ENCODE data around the gene KIF1A.
"Not testable (repeated sequence)": the region's sequence is repeated elsewhere in the genome, so short reads cannot be mapped to it uniquely, and the experiment has no call there.

KIF1A gene

DNA sequence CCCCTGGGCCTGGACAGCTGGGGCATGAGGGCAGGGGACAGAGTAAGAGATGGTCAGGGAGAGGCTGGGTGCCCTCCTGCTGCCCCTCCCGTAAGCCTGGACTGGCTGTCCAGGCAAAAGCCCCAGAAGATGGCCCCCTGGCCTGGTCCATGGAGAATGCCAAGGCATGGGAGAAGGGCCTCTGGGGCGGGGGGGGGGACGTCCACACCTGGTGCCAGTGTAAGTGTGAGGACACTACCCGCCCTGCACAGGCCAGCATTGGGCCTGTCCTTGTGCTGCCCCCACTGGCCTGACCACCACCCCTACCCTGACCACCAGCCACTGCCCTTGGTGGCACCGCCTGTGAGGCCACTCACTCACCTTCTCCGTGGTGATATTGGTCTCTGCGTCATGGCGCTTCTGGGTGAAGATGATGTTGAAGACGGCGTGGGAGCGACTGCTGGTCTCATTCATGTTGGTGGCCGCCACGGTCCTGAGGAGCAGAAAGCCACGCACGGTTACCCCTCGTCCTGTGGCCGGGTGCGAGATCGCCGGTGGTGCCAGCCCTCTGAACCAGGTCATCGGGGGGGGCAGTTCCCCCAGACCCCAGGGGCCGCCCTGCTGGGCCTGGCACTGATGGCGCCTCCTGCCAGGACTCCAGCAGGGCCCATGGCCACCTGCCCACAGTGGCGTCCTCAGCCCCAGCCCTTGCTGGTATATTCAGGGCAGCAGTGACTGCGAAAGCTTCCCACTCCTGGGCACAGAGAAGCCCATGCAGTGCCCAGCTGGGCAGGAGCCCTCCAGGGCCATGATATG is 35.2 kb downstream of the KIF1A start:
- DNase-seq: no peak

DNA sequence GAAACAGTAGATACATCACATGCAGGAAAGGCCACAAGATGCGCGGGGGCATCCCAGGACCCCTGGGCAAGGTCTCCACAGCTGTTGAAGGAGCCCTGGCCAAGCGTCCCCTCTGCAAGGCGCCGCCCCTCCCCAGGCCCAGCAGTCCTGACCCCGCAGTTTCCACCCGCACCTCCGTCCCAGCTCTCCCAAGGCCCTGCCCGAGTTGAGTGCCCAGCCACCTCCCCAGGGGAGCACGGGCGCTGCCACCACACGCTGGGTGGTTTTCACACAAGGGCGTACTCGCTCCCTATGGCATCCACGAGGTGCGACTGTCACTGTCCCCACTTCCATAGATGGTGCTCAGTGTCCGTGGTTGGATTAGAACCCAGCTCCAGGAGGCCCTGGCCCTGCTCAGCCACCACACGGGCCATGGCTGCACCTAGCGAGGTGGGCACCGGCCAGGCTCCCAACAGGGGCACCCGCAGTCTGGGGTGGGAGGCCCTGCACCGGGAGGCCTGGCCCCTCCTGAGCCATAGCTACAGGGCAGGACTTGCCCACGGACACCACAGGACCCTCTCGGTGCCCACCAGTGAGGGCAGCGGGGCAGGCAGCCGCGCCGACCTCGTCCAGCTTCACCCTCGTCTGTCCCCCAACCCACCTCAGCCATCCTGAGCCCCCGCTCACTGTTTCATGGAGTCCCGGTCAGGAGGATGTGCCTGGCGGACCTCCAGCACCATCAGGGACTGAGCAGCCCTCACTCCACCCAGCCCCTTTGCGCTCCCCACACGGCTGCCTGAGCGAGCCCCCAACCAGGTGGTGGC is 36.0 kb downstream of the KIF1A start:
- no peak for DNase-seq

DNA sequence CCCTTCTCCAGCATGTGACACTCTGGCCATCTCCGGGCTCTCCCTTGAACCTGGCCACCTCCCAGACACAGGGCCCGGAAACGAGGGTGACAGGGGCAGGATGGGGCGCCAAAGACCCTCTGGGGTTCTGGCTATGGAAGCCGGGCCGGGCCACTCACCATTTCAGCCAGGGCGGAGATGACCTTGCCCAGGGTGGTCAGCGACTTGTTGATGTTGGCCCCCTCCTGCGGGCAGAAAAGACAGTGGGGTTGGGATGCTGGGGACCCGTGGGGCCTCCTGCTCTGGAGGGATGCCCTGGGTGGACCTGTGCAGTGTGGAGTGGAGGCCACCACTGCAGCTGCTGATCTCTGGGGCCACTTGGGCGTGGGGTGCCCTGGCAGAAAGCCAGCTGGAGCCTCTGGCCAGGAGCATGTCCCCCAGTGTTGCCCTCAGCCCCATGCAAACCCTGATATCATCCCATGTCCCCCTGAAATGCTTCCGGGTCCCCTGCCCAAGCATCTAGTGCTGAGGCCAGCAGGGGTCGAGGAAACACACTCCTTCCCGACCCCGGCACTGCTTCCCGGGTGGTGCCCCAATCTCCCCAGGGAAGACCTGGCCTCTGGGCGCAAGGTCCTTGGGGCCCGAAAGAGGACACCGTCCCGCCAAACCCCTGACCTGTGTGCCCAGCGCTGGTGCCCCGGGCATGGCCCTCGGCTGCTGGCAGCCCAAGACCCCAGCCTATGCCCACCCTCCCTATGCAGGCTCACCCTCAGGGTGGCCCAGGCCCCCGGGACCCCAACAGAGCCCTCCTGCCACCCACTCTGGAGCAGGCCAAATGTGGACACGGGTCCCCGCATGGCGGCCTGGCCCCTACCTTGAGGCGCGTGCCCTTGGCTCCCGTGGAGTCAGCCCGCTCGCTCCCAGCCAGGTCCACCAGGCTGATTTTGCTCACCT is 36.9 kb downstream of the KIF1A start:
- no peak for DNase-seq

GRCh38 chr2:240782221-240782885 is 37.7 kb downstream of the KIF1A start:
- no peak for DNase-seq

GRCh38 chr2:240781471-240782220 is 38.4 kb downstream of the KIF1A start:
- DNase-seq: no peak

DNA sequence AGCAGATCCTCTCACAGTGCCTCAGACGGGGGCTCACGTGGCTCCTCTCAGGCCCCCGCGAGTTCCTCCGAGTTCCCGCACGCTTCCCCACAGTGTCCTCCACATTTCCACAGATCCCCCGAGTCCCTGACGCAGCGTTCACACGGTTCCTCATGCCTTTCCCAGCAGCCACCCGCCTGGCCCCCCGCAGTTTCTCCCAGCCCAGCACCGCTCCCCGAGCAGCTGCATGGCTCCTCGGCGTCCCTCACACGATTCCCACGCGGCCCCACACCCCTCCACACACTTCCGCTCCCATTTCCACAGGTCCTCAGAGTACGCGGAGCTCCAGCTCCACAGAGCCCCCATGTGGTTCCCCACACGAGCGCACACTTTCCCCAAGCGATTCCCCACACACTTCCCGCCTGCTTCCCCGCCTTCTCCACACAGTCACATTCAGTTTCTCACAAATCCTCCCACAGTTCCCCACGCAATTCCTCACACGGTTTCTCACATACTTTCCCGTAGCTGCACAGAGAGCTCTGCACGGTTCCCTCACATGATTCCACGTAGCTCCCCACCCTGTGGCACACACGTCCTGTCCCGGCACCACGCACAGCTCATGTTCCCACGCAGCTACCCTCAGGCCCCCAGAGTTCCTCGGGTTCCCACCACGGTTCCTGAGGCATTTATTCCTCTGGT is 39.9 kb downstream of the KIF1A start:
- DNase-seq: no peak

DNA sequence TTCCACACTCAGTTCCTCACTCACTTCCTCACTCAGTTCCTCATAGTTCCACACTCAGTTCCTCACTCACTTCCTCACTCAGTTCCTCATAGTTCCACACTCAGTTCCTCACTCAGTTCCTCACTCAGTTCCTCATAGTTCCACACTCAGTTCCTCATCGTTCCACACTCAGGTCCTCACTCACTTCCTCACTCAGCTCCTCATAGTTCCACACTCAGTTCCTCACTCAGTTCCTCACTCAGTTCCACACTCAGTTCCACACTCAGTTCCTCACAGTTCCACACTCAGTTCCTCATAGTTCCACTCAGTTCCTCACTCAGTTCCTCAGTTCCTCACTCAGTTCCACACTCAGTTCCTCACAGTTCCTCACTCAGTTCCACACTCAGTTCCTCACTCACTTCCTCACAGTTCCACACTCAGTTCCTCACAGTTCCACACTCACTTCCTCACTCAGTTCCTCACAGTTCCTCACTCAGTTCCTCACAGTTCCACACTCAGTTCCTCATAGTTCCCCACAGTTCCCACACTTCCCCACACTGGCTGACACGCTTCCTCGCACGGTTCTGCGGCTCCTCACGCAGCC is 40.7 kb downstream of the KIF1A start:
- DNase-seq: not testable (repeated sequence)

- no peak for DNase-seq
These were observed 41.6 kb downstream of the KIF1A start for GRCh38 chr2:240778426-240778825.

- DNase-seq: no peak
These were observed 42.4 kb downstream of the KIF1A start for GRCh38 chr2:240777456-240778212.

DNA sequence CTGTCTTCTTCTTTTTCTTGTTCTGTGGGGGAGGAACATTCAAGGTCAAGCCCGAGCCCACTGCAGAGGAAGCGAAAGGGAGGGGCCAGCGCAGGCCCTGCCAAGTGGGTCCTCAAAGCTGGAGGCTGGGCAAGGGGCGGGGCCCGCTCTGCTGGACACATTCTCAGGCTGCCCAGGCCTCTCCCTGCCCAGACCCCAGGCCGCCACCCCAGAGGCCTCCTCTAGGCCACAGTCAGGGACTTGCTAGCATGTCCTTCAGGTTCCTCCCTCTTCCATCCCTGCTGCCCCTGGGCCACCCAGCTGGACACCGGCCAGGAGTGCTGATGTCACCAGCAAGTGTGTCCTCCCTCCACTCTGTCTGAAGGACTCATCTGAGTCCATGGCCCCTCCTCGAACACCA is 44.1 kb downstream of the KIF1A start:
- no peak for DNase-seq

- DNase-seq: no peak
These were observed 45.2 kb downstream of the KIF1A start for GRCh38 chr2:240774856-240775255.

DNA sequence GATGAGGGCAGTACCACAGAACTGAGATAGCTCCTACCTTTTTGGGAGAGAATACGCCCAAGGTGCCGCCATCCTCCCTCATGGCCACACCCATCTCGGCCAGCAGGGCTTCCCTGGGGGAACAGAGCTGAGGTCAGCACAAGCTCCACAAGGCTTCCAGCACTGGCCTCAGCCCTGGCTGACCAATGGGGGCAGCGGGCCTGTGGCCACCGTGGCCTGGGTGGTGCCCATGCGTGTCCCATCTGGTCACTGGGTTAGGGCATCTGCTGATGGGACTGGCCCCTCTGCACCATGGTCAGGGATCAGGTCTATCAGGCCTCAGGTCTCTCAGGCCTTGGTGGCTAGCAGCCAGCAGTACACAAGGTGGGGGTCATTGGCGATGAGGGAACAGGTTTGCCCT is 50.9 kb downstream of the KIF1A start:
- DNase-seq: no peak

DNA sequence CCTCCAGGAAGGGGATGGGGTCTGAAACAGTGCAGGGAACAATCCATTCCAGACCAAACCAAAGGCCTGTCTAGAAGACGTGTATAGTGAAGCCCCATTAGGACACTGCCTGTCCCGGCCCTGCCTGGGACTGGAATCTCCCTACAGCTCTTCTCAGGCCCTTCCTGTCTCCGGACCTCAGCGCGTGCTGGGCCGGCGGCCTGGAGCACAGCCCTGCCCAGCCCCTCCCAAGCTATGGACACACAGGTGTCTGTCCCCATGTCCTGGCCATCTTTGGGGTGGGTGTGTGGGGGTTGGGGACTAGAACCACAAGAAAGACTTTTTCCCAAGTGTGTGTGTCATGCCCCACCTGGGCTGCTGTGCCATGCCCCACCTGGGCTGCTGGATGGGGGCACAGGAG is 51.8 kb downstream of the KIF1A start:
- no peak for DNase-seq

GRCh38 chr2:240767341-240767740 is 52.7 kb downstream of the KIF1A start:
- DNase-seq: no peak

DNA sequence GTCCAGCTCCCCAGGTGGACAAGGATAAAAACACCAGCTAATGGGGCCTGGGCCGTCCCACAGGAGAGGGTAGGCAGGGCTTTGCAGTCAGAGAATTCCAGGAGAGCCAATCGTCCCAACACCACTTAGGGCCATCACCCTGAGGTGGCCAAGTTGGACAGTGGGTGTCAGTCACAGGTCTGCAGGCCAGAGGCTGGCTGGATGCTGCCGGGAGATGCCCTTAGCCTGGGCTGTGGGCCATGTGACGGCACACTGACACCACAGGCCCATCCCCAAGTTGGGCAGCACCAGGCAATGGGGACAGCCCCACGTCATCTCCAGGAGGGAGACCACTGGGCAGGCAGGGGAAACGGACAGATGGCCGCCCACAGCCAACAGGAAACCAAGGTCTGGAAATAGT is 53.9 kb downstream of the KIF1A start:
- DNase-seq: no peak

DNA sequence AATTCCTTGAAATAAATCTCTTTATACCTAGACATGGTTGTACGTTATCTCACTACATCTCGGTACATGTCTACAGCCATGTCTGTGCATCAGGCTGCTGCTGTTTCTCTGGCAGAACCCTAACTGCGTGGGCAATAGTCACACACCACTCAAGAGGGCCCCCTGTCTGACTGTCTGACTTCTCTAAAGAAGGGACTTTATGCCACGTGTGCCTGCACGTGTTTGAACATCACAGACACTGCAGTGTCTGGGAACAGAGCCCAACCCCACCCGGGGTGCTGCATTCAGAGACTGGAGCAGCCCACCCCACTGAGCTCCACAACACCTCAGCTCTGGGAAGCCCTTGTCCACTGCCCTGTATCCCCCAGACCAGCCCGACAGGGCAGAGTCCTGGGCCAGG is 55.0 kb downstream of the KIF1A start:
- DNase-seq: no peak

GRCh38 chr2:240764605-240765004 is 55.4 kb downstream of the KIF1A start:
- no peak for DNase-seq

GRCh38 chr2:240762971-240763370 is 57.0 kb downstream of the KIF1A start:
- DNase-seq: no peak

- no peak for DNase-seq
These were observed 57.8 kb downstream of the KIF1A start for GRCh38 chr2:240762249-240762648.

Data from activated CD4-positive, alpha-beta T cell treated with anti-CD3 and anti-CD28 coated beads, Interleukin-2, amount 50 U/mL, for 4 hours (primary cell).